ENCODE measurements around the gene LRP1-AS.

Gene LRP1-AS

DNA sequence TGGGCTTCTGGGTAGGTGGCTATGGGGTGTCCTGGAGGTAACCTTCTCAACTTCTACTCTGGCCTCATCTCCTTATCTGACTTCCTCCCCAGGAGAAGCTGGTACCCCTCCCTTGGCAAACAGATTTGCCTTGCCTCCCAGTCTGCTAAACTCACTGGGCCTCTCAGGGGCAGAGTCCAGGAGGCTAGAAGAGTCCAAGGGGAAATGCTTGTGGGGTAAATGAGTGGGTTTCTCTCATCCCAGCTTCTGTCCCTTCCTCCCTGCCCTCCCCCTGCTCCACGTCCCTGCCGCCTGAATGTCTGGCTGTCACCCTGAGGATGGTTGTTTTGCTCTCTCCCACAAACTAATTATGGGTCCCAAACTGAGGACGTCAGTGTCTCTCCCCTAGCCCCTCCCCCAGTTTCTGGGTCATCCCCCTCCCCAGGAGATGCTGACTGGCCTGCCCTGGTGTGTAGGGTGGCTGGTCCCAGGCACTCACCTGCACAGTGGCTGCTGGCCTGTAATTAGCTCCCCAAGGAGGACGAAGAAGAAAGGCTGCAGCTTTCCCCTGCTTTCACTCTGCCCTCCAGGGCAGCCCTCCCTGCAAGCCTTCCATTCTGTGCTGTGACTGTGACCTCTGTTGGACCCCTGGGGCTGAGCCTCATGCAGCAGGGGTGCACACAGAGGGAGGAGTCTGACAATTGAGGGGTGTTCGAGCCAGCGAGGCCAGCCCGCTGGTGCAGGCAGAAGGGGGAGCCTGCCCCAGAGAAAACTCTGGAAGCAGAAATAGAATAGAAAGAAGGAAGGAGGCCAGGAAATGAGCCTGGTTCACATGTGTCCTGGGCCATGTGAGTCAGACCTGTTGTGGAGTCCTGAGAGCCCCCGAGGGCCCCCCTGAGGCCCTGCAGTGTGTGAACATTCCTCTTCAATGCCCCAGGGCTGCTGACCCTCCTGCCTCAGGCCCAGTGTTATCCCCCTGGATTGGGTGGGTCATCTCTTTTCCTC, at the start of gene LRP1-AS:
Gene LRP1-AS (minus strand): TSS at position 659 of the 984 bp plus-strand sequence.
- no peak for DNase-seq

DNA sequence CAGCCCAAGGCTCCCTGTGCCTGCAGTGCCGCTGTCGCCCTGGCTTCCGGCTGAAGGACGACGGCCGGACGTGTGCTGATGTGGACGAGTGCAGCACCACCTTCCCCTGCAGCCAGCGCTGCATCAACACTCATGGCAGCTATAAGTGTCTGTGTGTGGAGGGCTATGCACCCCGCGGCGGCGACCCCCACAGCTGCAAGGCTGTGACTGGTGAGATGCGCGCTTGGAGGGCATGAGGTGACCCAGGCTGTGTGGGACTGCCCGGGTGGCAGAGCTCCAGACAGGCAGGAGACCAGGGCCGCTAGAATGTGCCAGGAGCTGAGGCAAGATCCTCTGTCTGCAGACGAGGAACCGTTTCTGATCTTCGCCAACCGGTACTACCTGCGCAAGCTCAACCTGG, 49.5 kb upstream of the LRP1-AS start:
- no peak for DNase-seq

DNA sequence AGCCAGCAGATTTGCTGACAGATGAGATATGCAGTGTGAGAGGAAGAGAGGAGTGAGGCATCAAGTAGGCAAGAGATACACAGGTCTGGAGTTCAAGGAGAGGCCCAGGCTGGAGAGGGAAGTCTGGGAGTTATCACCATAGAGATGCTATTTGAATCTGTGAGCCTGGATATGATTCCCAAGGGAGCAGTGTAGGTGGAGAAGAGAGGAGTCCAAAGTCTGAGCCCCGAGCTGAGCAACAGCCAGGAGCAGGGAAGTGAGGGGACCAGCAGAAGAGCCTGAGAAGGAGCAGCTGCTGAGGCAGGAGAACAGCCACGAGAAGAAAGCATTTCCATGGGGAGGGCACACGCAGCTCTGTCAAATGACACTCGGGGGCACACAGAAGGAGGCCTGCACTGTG, 49.0 kb upstream of the LRP1-AS start:
- no peak for DNase-seq

DNA sequence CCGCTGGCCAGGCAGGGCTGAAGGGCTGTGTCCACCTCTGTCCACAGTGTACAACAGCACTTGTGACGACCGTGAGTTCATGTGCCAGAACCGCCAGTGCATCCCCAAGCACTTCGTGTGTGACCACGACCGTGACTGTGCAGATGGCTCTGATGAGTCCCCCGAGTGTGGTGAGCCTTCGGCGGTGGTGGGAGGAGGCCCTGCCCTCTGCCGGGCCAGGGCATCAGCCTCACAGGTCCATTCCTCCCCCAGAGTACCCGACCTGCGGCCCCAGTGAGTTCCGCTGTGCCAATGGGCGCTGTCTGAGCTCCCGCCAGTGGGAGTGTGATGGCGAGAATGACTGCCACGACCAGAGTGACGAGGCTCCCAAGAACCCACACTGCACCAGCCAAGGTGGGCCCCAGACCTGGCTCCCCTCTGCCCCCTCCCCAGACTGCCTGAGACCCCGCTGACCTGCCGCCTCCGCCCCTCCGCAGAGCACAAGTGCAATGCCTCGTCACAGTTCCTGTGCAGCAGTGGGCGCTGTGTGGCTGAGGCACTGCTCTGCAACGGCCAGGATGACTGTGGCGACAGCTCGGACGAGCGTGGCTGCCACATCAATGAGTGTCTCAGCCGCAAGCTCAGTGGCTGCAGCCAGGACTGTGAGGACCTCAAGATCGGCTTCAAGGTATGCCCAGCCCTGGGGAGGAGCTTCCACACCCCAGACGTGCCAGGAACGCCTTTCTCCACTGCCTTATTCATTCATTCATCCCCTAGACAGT, 48.4 kb upstream of the LRP1-AS start:
- no peak for DNase-seq

DNA sequence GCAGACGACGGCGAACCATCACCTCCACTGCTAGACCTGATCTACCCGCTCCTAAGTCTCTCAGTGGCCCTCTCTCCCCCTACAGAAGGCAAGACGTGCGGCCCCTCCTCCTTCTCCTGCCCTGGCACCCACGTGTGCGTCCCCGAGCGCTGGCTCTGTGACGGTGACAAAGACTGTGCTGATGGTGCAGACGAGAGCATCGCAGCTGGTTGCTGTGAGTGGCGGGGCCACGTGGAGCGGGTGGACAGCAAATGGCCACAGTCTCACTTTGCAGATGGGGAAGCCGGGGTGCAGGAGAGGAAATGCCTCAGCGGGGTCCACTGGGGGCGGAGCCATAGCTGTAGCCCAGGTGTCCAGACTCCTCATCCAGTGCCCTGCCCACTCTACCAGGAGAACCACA, 47.8 kb upstream of the LRP1-AS start:
- no peak for DNase-seq

DNA sequence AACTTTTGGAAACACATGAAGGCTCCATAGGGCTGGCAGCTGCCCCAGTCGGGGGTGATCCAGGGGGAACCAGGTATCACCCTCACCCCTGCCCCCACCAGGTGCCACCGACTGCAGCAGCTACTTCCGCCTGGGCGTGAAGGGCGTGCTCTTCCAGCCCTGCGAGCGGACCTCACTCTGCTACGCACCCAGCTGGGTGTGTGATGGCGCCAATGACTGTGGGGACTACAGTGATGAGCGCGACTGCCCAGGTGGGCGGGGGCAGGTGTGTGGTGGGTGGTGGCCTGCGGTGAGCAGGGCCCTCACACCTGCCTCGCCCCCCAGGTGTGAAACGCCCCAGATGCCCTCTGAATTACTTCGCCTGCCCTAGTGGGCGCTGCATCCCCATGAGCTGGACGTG, 46.8 kb upstream of the LRP1-AS start:
- no peak for DNase-seq

DNA sequence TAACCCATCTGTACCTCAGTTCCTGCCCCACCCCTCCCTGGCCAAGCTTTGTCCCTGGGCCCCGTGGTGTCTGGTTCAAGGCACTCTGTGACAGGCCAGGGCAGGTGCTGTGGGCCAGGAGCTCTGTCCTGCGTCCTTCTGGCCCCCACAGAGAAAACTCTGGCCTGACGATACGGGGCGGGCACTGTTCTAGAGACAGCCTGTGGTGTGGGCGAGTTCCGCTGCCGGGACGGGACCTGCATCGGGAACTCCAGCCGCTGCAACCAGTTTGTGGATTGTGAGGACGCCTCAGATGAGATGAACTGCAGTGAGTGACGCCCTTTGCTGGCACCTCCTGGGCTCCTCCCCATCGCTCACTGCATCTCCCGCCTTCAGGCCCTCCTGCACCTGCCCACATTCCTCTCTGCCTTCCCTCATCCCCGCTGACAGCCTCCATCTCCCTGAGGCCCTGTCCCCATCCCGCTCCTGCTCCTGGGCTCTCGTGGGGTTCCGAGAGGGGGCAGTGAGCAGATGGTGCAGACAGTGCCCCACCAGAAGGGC, 46.4 kb upstream of the LRP1-AS start:
- DNase-seq, result no peak

DNA sequence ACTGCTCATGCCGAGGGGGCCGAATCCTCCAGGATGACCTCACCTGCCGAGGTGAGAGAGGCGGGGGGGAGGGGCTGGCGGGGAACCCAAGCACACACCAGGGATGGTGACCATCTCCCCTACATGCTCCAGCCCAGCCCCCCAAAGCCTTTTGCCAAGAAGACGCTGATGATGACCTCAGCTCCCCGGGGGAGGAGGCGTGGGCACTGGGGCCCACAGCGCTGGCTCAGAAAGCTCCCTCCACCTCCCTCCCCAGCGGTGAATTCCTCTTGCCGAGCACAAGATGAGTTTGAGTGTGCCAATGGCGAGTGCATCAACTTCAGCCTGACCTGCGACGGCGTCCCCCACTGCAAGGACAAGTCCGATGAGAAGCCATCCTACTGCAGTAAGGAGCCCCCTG, 45.5 kb upstream of the LRP1-AS start:
- no peak for DNase-seq

DNA sequence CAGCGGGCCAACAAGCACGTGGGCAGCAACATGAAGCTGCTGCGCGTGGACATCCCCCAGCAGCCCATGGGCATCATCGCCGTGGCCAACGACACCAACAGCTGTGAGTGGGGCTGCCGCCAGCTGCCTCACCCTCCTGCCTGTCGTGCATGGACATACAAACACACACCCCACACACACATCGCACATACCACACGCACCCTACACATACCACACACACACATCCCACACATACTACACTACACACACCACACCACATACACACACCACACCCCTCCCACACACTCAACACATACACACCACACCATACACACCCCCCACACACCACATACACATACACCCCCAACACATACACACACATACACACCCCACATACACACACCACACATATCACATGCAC, 44.0 kb upstream of the LRP1-AS start:
- no peak for DNase-seq

DNA sequence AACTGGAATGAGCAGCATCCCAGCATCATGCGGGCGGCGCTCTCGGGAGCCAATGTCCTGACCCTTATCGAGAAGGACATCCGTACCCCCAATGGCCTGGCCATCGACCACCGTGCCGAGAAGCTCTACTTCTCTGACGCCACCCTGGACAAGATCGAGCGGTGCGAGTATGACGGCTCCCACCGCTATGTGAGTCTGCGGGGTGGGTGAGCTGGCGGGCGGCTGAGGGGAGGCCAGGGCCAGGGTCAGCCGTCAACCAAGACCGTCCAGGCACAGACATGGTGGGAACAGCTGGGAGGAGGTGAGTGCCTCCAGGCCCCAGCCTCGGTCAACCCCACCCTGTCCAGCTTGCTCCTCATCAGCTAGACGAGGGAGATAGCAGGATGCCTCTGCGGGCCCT, 43.4 kb upstream of the LRP1-AS start:
- DNase-seq, result no peak

DNA sequence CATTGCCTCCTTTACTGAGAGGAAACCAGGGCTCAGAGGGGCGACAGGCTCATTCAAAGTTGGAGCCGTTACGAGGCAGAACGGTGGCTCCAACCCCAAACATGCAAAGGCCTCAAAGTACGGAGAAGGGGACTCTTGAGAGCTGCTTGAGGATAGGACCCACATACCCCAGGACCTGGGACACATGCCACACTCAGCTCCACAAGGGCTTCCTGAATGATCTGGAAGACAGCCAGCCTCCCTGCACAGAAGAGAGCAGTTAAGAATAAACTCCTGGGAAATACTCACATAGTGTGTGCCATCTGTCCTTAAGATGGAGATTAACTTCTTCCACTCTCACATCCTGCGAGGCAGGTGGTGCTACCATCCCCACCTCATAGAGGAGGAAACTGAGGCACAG, 42.6 kb upstream of the LRP1-AS start:
- DNase-seq, result no peak

DNA sequence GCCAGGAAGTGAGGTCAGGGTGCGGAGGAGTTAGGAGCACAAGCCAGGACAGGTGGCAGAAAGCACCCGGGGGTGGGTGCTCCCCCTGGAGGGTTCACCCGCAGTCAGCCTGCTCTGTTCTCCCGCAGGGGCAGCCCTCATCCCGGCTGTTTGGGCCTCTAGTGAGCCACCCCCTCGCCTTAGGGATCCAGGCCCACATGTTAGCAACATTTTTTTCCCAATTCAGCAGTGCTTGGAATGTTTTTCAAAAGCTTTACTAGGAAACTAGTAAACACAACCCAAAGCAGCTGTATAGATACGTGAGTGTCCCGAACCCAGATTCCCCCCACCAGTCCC, 40.6 kb upstream of the LRP1-AS start:
- no peak for DNase-seq

DNA sequence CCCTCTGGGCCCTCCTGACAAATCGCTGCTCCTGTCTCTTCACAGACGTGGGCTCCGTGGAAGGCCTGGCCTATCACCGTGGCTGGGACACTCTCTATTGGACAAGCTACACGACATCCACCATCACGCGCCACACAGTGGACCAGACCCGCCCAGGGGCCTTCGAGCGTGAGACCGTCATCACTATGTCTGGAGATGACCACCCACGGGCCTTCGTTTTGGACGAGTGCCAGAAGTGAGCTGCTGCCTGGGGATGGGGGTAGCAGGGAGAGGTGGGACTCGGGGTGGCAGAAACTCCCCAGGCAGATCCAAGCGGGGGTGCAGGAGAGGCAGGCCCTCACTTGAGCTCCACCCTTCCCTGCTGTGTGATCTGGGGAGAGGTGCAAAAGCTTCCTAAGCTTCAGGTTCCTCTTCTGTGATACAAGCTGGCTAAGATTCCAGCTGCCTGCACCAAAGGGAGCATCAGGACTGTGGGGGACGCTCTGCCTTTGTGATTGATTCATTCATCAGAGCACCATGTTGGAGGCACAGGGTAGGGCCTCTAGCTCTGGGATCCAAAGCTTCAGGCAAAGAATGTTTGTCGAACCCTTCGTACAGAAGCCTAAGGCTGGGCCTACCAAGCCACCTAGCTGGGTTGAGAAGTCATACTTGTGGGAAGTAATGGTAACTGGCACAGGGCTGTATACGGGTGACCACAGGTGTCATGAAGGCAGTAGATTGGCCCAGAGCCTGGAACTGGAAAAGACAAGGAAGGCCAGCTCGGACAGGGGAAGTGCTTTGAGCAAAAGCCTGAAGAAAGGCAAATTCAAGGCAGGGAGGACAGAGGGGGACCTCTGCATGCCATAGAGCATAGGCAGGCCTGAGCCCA, 40.0 kb upstream of the LRP1-AS start:
- no peak for DNase-seq

DNA sequence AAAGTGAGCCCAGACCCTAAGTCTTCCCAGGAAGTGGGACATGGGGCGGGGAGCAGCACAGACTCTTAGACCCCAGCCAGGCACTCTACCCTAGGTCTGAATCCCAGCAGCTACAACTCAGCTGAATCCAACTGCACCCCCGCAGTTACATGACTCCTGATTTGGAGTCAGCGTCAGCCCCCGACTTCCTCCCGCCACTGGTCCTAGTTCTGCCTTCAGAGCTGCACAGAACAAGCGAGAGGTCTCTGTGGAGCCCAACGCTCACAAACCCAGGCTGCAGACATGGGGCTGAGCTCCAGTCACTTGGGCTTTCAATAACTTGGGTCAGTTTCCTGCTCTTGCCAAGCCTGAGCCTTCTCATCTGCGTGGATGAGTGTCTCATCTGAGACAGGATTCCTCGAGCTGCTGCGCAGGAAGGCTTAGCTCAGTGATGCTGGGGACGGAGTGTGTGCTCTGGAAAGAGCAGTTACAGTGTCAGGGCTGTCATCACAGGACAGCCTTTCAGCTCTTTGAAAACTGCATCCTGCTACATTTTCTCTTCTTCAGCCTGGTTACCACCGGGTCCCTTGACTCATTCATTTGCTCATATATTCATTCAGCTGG, 38.6 kb upstream of the LRP1-AS start:
- no peak for DNase-seq

DNA sequence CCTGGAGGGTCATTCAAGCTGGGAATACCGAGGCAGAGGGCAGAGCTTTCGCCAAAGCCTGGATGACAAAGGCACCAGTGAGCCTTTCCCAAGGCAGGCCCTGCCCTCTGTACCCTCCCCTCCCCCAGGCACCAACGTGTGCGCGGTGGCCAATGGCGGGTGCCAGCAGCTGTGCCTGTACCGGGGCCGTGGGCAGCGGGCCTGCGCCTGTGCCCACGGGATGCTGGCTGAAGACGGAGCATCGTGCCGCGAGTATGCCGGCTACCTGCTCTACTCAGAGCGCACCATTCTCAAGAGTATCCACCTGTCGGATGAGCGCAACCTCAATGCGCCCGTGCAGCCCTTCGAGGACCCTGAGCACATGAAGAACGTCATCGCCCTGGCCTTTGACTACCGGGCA, 38.0 kb upstream of the LRP1-AS start:
- DNase-seq, result no peak

DNA sequence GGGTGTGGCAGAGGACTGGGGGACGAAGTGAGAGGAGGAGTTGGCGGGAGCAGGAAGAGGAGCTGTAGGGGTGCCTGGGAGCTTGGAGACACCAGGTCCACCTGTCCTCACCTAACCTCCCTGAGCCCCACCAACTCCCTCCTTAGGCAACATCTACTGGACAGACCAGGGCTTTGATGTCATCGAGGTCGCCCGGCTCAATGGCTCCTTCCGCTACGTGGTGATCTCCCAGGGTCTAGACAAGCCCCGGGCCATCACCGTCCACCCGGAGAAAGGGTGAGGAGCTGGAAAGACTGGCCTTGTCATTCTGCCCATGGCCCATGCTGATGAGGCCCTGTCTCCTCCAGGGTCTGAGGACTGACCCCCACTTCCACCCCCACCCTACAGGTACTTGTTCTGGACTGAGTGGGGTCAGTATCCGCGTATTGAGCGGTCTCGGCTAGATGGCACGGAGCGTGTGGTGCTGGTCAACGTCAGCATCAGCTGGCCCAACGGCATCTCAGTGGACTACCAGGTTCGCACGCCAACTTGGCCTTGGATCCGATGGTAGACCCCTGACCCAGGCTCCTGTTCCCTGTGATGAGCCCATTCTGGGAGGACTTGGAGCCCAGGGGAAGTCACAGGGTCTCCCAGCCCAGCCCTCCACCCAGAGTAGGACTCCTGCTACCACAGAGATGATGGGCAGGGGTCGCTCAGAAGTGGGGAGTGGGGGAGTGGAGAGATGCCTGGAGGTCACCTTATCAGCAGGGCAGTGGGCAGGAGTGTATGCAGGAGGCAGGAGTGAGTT, 36.7 kb upstream of the LRP1-AS start:
- no peak for DNase-seq

DNA sequence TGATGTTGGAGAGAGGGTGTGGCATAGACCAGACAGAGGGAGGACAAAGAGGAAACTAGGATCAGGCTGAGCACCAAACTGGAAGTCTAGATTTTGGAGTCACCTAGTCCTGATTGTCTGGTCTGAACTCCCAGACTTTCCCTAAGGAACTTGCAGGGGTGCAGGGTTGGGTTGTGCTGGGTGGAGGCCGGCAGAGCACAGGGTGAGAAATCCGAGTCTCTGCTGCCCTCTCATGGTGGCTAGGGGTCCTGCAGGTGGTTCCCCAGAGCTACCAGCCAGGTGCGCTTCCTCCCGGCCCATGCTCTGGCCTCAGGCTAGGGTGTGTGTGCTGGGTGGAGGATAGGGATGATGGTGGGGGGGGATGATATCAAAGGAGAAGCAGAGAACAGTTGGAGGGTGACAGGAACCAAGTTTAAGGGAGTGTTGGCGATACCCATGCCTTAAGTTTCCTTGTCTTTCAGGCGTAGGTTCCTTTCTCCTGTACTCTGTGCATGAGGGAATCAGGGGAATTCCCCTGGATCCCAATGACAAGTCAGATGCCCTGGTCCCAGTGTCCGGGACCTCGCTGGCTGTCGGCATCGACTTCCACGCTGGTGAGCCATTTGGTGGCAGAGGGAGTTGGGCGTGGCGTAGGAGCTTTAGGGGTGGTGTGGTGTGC, 35.6 kb upstream of the LRP1-AS start:
- DNase-seq, result peak; percentile 38

DNA sequence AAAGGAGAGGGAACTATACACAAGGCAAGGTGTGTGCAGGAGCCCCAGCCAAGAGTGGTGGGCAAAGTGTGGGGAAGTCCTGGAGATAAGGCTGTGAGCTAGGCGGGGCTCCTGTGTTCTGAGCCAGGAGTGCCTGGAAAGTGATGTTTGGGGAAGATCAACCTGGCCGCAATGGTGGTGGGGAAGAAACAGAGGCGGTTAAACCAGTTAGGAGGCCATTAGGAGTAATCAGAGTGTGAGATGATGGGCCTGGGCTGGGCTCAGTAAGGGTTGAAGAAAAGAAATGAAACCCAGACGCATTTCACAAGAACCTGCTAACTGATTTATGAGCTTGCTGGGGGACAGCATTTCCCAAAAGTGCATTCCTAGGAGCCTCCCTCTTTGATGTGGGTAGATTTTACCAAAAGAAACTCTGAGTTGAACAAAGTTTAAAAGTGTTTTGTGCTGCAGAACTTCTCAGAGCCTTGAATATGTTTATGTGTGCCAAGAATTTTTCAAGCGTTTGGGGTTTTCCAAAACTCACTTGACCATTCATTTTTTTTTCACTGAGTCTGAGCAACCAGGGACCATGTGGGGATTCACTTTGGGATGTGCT, 34.2 kb upstream of the LRP1-AS start:
- DNase-seq, result no peak

DNA sequence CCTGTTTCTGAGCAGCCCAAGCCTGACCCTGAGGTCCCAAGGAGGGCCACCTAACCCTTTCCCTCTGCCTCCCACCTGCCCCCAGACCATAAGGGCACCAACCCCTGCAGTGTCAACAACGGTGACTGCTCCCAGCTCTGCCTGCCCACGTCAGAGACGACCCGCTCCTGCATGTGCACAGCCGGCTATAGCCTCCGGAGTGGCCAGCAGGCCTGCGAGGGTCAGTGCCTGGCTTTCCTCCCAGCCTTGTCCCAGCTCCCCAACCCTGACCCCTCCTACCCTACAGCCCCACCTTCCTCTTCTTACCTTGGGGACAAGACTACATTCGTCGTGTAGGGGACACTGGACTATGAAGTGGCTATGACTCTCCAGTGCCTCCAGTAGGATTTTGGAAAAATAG, 33.7 kb upstream of the LRP1-AS start:
- no peak for DNase-seq

DNA sequence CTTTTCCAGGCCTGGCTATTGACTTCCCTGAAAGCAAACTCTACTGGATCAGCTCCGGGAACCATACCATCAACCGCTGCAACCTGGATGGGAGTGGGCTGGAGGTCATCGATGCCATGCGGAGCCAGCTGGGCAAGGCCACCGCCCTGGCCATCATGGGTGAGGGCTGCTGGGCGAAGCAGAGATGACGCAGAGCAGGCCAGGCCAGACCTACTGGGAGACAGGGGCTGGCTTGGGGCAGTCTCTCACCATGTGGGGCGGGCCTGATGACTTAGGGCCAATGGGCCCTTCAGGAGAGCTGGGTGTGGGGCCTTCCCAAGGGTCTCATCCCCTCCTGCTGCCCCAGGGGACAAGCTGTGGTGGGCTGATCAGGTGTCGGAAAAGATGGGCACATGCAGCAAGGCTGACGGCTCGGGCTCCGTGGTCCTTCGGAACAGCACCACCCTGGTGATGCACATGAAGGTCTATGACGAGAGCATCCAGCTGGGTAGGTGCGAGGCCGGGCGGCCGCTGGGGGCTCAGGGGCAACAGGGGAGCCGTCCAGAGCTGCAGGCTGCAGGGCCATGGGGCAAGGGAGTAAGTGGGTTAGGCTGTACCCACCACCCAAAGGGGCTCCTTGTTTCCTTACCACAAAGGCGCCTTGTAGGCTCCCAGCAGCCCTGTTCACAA, 33.0 kb upstream of the LRP1-AS start:
- no peak for DNase-seq

Data from NCI-H510A (cell line).